Natural killer cell (primary cell): Measurements from ENCODE around the gene PLEKHA1. TPM values are rescaled to one million over a fixed set of nuclear protein-coding genes. Genes with fewer than 3 reads are reported as not detected.

Experiments used
- ATAC-seq, 3 donors: fragments of 150-1000 bp in 2 of 3; fragments of 200-7000 bp in 1 of 3; cut with Tn5 transposase; 1 replicate in 1 of 3; 2 replicates in 2 of 3; pipeline ENCODE4 v1.10.0; 2021; ENCODE audit warnings: mild to moderate bottlenecking in 2 of 3, moderate library complexity in 2 of 3
- DNase-seq, 2 donors: peaks; one replicate each; pipeline versions ENCODE4 v3.0.0 to v3.0.0-alpha.2; 2013 to 2021; ENCODE audit warnings: mixed read lengths in 1 of 2
- H3K27ac ChIP-seq: one replicate; pipeline ENCODE4 v1.5.1; 2013; ENCODE audit warnings: mild to moderate bottlenecking, low read length
- H3K27me3 ChIP-seq: one replicate; pipeline ENCODE4 v1.6.1; 2013; ENCODE audit warnings: low read length; ENCODE audit not compliant: control insufficient read depth, insufficient read depth
- H3K36me3 ChIP-seq: one replicate; pipeline ENCODE4 v1.6.1; 2013; ENCODE audit warnings: low read length; ENCODE audit not compliant: control insufficient read depth, insufficient read depth
- H3K4me1 ChIP-seq: one replicate; pipeline ENCODE4 v1.6.1; 2013; ENCODE audit warnings: low read length; ENCODE audit not compliant: control insufficient read depth, insufficient read depth
- H3K4me3 ChIP-seq: one replicate; pipeline ENCODE4 v1.5.1; 2013; ENCODE audit warnings: low read length
- H3K9me3 ChIP-seq: one replicate; pipeline ENCODE4 v1.6.1; 2013; ENCODE audit warnings: low read length; ENCODE audit not compliant: control insufficient read depth, insufficient read depth
- H3K27ac Mint-ChIP-seq, 2 donors: one replicate each; pipeline ENCODE4 v1.8.0; 2022; ENCODE audit warnings: mild to moderate bottlenecking in 2 of 2, mixed read lengths in 2 of 2, moderate library complexity in 1 of 2
- H3K27me3 Mint-ChIP-seq, 2 donors: one replicate each; pipeline ENCODE4 v1.8.0; 2022; ENCODE audit warnings: low read depth in 2 of 2, mixed read lengths in 2 of 2
- H3K36me3 Mint-ChIP-seq: one replicate; pipeline ENCODE4 v1.8.0; 2022; ENCODE audit warnings: mixed read lengths
- H3K4me1 Mint-ChIP-seq, 2 donors: one replicate each; pipeline ENCODE4 v1.8.0; 2022; ENCODE audit warnings: mixed read lengths in 2 of 2
- H3K4me3 Mint-ChIP-seq: one replicate; pipeline ENCODE4 v1.8.0; 2022; ENCODE audit warnings: mild to moderate bottlenecking, moderate library complexity, mixed read lengths
- H3K9me3 Mint-ChIP-seq, 2 donors: one replicate each; pipeline ENCODE4 v1.8.0; 2022; ENCODE audit warnings: mixed read lengths in 2 of 2
- CTCF ChIP-seq: fragments of 200-600 bp; IDR thresholded peaks from one replicate; pipeline ENCODE4 v1.8.0; 2022; ENCODE audit warnings: antibody characterized with exemption
- WGBS: methylation state at CpG from one replicate; pipeline ENCODE4 v1.1.7; 2013; ENCODE audit warnings: missing lambda C conversion rate; ENCODE audit not compliant: insufficient coverage; 5-methylcytosine and 5-hydroxymethylcytosine counted together
- intact Hi-C: fragments of 100-400 bp; cut with micrococcal nuclease; formaldehyde crosslinking; loops from one replicate; pipeline ENCODE4 v1.14.2; 2022
- total RNA-seq, 4 donors: library from RNA; stranded (reverse); fragments of 120-200 nt in 1 of 4; gene quantifications; one replicate each; pipeline versions ENCODE4 v1.2.3 to v1.2.4, GENCODE V29; 2013 to 2022

The PLEKHA1 gene
- total RNA-seq, 3 donors from 2014 or later (not counting 1 experiment from before 2014, with no cell fraction given): 45.9 to 64.6 (median 56.1) TPM

GRCh38 chr10:122354383-122354782 lies 20.1 kb upstream of the PLEKHA1 start:
- no peak for DNase-seq
- Mint-ChIP-seq H3K4me1 (no peaks in the 10 kb centered on the region), H3K27me3 (peaks cover 2 to 8% of the 10 kb centered on the region in 2 donors), H3K9me3 (peaks cover 0 to 7% of the 10 kb centered on the region in 2 donors), H3K27ac (no peak overlapping the region), H3K36me3 (peaks cover 11% of the 10 kb centered on the region), H3K4me3 (no peak overlapping the region)
- H3K9me3 ChIP-seq: peaks cover 2% of the 10 kb centered on the region
- 80% methylated on average over 2 of the region's 2 CpGs for WGBS
- H3K27ac ChIP-seq: no peak overlapping the region
- H3K36me3 ChIP-seq: no peaks in the 10 kb centered on the region
- TF ChIP-seq CTCF: no peak
- intact Hi-C loops: no loop called here
- H3K27me3 ChIP-seq: no peaks in the 10 kb centered on the region
- no peak overlapping the region for H3K4me3 ChIP-seq
- ATAC-seq: no peak
- H3K4me1 ChIP-seq: no peaks in the 10 kb centered on the region

- H3K27me3 Mint-ChIP-seq: peaks cover 0 to 8% of the 10 kb centered on the region in 2 donors
- H3K4me3 ChIP-seq: no peak overlapping the region
- H3K27me3 ChIP-seq: no peaks in the 10 kb centered on the region
- peaks cover 2% of the 10 kb centered on the region for H3K9me3 ChIP-seq
- no peak for DNase-seq
- no peaks in the 10 kb centered on the region for H3K36me3 ChIP-seq
- H3K4me1 ChIP-seq: no peaks in the 10 kb centered on the region
- H3K27ac Mint-ChIP-seq: no peak overlapping the region
- H3K36me3 Mint-ChIP-seq: peaks cover 11% of the 10 kb centered on the region
- no peak for TF ChIP-seq CTCF
- WGBS: 94% methylated on average over 4 of the region's 4 CpGs
- H3K27ac ChIP-seq: no peak overlapping the region
- intact Hi-C loops: no loop called here
- ATAC-seq: no peak
- no peaks in the 10 kb centered on the region for H3K4me1 Mint-ChIP-seq
- H3K4me3 Mint-ChIP-seq: no peak overlapping the region
- peaks cover 0 to 7% of the 10 kb centered on the region in 2 donors for H3K9me3 Mint-ChIP-seq
Measured at GRCh38 chr10:122357685-122358084, 16.8 kb upstream of the PLEKHA1 start.

GRCh38 chr10:122359621-122360020 lies 14.9 kb upstream of the PLEKHA1 start:
- 81% methylated on average over 2 of the region's 2 CpGs for WGBS
- H3K4me3 Mint-ChIP-seq: no peak overlapping the region
- TF ChIP-seq CTCF: no peak
- no peak for ATAC-seq
- Histone ChIP-seq H3K27me3 (no peaks in the 10 kb centered on the region), H3K9me3 (peaks cover 2% of the 10 kb centered on the region), H3K36me3 (no peaks in the 10 kb centered on the region), H3K27ac (no peak overlapping the region), H3K4me3 (no peak overlapping the region), H3K4me1 (no peaks in the 10 kb centered on the region)
- intact Hi-C loops: no loop called here
- peaks cover 11% of the 10 kb centered on the region for H3K36me3 Mint-ChIP-seq
- no peak for DNase-seq
- H3K27me3 Mint-ChIP-seq: peaks cover 4 to 8% of the 10 kb centered on the region in 2 donors
- H3K9me3 Mint-ChIP-seq: peaks cover 0 to 7% of the 10 kb centered on the region in 2 donors
- H3K27ac Mint-ChIP-seq: no peak overlapping the region
- H3K4me1 Mint-ChIP-seq: no peaks in the 10 kb centered on the region

GRCh38 chr10:122361046-122361445 lies 13.5 kb upstream of the PLEKHA1 start:
- no peak for TF ChIP-seq CTCF
- intact Hi-C loops: no loop called here

More at GRCh38 chr10:122361046-122361445, 13.5 kb upstream of the PLEKHA1 start:
- H3K4me3 ChIP-seq: no peak overlapping the region
- Mint-ChIP-seq H3K4me3 (no peak overlapping the region), H3K9me3 (peaks cover 0 to 7% of the 10 kb centered on the region in 2 donors), H3K27ac (no peak overlapping the region), H3K27me3 (peaks cover 8% of the 10 kb centered on the region in 2 donors), H3K36me3 (peaks cover 11% of the 10 kb centered on the region), H3K4me1 (peaks cover 0 to 7% of the 10 kb centered on the region in 2 donors)
- DNase-seq (no peak), ATAC-seq (no peak)
- no peaks in the 10 kb centered on the region for H3K36me3 ChIP-seq
- no peaks in the 10 kb centered on the region for H3K27me3 ChIP-seq
- H3K27ac ChIP-seq: no peak overlapping the region
- no peaks in the 10 kb centered on the region for H3K4me1 ChIP-seq
- 85% methylated on average over 1 of the region's 1 CpG for WGBS
- peaks cover 2% of the 10 kb centered on the region for H3K9me3 ChIP-seq
